Renal cortex interstitium (tissue), 11 donors: ENCODE measurements around the gene OLFML3. TPM values are rescaled to one million over a fixed set of nuclear protein-coding genes. Genes with fewer than 3 reads are reported as not detected.
"Not testable (repeated sequence)": the region's sequence is repeated elsewhere in the genome, so short reads cannot be mapped to it uniquely, and the experiment has no call there.

Experiments
- DNase-seq, 11 donors: peaks; one replicate each; pipeline ENCODE4 v3.0.0-alpha.2; 2013; ENCODE audit warnings: low read depth in 9 of 11, low spot score in 4 of 11; ENCODE audit errors: extremely low read depth in 1 of 11
- polyA plus RNA-seq, 3 donors: library from polyadenylated mRNA; unstranded; fragments of 120-200 nt; gene quantifications; one replicate each; pipeline ENCODE4 v1.2.1, GENCODE V29; 2013; ENCODE audit not compliant: insufficient read length in 3 of 3

Gene OLFML3
- polyA plus RNA-seq, 3 donors, result 130 to 168 (median 133) TPM

- DNase-seq, result peak in 2 of 11 donors; percentile 36 to 39
These were observed 3.0 kb downstream of the OLFML3 start for GRCh38 chr1:113981962-113982931.

DNA sequence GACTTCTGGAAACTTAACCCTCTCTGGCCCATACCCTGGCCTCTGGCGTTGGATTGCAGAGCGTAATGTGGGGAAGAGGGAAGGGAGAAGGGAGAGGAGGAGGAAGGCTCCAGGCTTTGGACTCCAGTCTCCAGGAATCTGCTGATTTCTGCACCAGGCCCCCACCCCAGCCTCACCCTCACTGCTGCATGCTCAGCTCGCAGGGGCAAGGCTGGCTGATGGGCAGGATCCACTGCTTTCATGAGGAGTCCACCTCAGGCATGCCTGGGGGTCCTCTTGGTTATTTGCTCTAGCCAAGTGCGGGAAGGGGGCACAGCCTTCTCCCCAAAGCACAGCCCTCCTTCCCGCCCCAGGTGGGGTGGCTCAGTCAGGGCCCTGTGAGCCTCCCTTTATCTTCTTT is 3.7 kb downstream of the OLFML3 start:
- no peak for DNase-seq

- DNase-seq, result no peak
These were observed 4.1 kb downstream of the OLFML3 start for GRCh38 chr1:113983391-113983790.

DNA sequence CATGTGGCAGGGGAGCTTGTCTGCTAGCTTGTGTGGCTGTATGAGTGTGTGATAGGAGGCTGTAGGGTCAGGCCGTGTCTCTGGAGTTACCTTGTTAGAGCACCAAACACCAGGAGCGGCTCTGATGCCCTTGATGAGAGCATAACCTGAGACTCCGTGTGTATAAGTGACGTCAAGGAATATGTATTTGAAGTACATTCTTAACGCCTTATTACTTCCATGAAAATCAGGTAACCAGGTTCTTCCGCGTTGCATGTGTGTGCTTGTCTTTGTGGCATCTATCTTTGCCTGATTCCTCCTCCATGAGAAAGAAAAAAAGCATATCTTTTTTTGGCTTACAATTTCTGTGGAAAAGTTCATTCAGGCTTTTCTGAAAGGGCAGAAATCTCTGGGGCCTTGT is 4.6 kb downstream of the OLFML3 start:
- DNase-seq, result no peak

- DNase-seq, result peak in 2 of 11 donors; percentile 38 to 39
These were observed 5.4 kb downstream of the OLFML3 start for GRCh38 chr1:113984710-113985109.

DNA sequence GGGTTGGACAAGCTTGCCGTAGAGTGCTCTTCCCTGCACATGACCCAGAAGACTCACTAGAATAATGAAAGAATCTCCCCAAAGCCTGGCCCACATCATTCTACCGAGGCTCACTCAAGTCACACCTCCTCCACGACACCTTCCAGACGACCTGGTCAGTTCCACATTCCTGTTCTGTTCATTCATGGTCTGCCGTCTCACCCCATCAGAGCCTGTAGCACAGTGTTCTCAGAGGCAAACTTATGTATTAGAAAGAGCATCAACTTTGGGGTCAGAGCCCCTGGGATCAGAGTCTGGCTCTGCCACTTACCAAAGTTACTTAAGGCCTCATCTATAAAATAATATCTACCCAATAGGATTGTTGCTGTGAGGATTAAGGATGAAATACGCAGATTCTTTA is 7.5 kb downstream of the OLFML3 start:
- DNase-seq, result no peak

- no peak for DNase-seq
These were observed 8.0 kb downstream of the OLFML3 start for GRCh38 chr1:113987259-113987658.

DNA sequence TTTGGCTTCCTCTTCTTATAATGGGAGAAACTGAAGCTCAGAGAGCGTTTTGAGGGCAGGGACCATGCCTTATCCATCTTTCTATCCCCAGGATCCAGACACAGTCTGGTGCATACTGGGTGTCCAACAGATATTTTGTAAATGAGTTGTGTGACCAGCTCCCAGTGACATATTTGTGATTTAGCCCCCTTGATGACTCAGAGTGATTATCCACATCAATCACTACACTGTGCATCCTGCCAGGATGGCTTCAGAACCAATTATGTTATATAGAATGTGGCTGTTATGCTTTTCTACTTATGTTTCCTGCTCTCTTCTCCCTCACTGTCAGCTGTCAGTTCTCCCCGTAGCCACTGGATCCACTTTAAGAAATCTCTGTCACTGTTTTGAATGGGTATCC is 11.3 kb downstream of the OLFML3 start:
- DNase-seq, result no peak

DNA sequence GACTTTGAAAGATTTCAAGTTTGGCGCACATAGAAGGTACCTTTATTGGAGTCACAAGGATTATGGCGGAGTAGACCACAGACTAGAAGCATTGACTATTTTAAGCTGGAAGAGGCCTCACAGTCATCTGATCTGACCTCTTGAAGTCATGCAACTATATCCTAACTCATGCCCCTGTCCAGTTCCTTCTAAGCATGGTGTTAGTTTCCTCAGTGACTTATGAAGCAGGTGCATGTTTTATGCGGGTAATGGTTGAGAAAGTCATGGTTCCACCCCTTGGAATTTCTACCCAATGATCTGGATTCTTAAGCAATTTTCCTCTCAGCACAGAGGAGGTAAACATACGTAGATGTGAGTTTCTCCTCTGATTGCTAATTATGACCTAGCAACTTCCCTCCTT is 11.7 kb downstream of the OLFML3 start:
- no peak for DNase-seq

- DNase-seq, result no peak
These were observed 12.3 kb downstream of the OLFML3 start for GRCh38 chr1:113991467-113991997.

DNA sequence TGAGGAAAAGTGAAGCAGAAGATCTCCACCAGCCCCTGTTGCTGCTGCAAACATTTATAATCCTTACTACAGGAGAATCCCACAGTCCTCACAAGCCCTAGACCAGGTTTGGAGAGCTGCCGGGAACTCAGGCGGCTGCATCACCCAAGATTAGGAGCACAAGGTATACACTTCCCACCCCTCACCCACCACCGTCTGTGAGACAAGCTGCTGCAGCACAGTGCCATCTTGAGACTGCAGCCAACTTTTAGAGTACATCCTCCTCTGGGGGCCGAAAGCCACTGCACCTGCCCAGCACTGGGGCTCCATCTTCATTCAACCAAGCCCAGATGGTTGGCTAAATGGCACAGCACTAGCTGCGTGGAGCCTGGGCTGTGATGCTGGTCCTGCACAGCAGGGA is 13.8 kb downstream of the OLFML3 start:
- no peak for DNase-seq

GRCh38 chr1:113993766-113994165 is 14.5 kb downstream of the OLFML3 start:
- DNase-seq, result no peak

GRCh38 chr1:113995382-113995781 is 16.1 kb downstream of the OLFML3 start:
- DNase-seq, result no peak

DNA sequence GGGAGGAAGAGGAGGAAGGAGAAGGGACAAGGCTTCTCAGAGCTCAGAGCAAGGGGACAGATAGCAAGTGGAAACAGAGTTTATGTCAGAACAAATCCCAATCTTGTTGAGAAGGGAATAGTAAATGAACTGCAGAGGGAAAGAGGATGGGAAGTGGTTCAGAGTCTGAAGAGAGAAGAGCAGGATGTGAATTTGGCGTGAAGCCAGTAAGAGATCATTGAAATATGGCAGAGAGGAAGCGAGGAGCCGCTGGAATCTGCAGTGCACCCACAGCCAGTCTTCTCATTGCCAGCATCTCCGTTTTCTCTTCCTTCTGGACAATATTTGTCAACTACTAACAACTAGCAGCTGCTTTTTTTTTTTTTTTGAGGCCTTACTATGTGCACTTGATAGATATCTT is 19.1 kb downstream of the OLFML3 start:
- DNase-seq, result no peak

GRCh38 chr1:113999233-113999632 is 20.0 kb downstream of the OLFML3 start:
- DNase-seq, result no peak

- no peak for DNase-seq
These were observed 20.5 kb downstream of the OLFML3 start for GRCh38 chr1:113999799-114000198.

DNA sequence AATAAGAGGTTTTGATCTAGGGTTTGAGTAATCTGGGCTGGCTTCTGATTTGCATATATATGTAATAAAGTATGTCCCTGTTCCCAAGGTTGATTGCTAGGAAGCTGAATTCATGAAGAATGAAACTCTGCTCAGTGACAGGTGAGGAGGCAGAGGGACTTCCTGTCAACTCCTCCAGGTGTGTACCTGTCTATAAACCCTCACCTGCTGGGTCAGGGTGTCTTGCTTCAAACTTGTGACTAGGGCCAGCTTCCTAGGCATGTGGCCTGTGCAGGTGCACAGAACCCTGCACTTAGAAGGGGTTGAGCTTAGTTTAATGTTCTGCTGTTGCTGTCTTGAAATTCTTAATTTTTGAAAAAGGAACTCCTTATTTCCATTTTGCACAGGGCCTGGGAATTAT is 21.1 kb downstream of the OLFML3 start:
- DNase-seq, result no peak

- DNase-seq, result peak in 6 of 11 donors; percentile 40 to 75 (median 66)
These were observed 23.4 kb downstream of the OLFML3 start for GRCh38 chr1:114002492-114003239.

DNA sequence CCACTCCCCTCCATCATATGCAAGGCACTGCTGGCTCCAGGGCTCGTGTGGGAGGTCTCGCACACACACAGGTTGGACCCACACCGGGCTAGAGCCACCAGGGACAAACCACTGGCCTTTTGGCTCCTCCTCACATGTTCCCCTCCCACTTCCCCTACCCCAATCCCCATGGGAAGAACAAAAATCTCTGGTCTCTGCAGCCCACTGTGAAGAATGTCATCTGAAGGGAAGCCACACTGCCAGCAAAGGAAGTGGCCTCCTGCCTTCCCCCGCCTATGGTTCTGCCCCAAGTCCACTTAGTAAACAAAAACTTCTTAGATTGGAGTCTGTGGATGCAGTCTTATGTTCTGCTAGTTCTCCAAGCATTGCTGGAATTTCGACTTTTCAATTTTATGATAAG is 24.2 kb downstream of the OLFML3 start:
- DNase-seq, result no peak

DNA sequence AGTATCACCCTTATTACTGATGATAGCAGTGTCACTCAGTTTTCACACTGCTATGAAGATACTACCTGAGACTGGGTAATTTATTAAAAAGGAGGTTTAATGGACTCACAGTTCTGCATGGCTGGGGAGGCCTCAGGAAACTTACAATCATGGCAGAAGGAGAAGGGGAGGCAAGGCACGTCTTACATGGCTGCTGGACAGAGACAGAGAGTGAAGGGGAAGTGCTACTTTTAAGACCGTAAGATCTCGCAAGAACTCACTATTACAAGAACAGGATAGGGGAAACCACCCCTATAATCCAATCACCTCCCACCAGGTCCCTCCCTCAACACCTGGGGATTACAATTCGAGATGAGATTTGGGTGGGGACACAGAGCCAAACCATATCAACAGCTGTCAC is 27.6 kb downstream of the OLFML3 start:
- DNase-seq, result not testable (repeated sequence)
